Measurements from ENCODE around the gene FARSA. TPM values are rescaled to one million over a fixed set of nuclear protein-coding genes. Genes with fewer than 3 reads are reported as not detected.

Gene FARSA
- total and polyA plus RNA-seq, 2 of the 8 experiments (the other 6 are each of a cell fraction or from before 2014, with no cell fraction given), result 61.0 to 103 TPM

DNA sequence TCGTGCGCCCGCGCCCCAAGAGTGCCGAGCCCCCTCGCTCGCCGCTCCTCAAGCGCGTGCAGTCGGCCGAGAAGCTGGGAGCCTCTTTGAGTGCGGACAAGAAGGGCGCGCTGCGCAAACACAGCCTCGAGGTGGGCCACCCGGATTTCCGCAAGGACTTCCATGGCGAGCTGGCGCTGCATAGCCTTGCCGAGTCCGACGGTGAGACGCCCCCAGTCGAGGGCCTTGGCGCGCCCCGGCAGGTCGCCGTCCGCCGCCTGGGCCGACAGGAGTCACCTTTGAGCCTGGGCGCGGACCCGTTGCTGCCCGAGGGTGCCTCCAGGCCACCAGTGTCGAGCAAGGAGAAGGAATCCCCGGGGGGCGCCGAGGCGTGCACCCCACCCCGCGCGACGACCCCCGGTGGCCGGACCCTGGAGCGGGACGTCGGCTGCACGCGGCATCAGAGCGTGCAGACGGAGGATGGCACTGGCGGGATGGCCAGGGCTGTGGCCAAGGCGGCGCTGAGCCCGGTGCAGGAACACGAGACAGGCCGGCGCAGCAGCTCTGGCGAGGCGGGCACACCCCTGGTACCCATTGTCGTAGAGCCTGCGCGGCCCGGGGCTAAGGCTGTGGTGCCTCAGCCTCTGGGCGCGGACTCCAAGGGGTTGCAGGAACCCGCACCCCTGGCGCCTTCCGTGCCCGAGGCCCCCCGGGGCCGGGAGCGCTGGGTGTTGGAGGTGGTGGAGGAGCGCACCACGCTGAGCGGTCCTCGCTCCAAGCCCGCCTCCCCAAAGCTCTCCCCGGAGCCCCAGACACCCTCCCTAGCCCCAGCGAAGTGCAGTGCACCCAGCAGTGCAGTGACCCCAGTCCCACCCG, 59.4 kb downstream of the FARSA start (continued):
- TF ChIP-seq HDAC2 (IDR thresholded peaks at IDR 0.05; ENCODE audit: borderline replicate concordance in 1 of 2, low read depth in 2 of 2, low read length in 2 of 2) (no peak), CBX8 (IDR thresholded peaks at IDR 0.05; ENCODE audit: borderline replicate concordance, low read depth, low read length) (no peak), HDAC6 (IDR thresholded peaks at IDR 0.05; ENCODE audit: low read depth, low read length) (no peak), BRCA1 (IDR thresholded peaks at IDR 0.05; ENCODE audit: low read depth, low read length) (no peak), POU5F1 (IDR thresholded peaks at IDR 0.05; ENCODE audit: low read depth, low read length) (no peak), CTBP2 (IDR thresholded peaks at IDR 0.05; ENCODE audit: borderline replicate concordance, insufficient read depth, insufficient read length, low read length) (no peak)
- TF ChIP-seq, protein P1, sequence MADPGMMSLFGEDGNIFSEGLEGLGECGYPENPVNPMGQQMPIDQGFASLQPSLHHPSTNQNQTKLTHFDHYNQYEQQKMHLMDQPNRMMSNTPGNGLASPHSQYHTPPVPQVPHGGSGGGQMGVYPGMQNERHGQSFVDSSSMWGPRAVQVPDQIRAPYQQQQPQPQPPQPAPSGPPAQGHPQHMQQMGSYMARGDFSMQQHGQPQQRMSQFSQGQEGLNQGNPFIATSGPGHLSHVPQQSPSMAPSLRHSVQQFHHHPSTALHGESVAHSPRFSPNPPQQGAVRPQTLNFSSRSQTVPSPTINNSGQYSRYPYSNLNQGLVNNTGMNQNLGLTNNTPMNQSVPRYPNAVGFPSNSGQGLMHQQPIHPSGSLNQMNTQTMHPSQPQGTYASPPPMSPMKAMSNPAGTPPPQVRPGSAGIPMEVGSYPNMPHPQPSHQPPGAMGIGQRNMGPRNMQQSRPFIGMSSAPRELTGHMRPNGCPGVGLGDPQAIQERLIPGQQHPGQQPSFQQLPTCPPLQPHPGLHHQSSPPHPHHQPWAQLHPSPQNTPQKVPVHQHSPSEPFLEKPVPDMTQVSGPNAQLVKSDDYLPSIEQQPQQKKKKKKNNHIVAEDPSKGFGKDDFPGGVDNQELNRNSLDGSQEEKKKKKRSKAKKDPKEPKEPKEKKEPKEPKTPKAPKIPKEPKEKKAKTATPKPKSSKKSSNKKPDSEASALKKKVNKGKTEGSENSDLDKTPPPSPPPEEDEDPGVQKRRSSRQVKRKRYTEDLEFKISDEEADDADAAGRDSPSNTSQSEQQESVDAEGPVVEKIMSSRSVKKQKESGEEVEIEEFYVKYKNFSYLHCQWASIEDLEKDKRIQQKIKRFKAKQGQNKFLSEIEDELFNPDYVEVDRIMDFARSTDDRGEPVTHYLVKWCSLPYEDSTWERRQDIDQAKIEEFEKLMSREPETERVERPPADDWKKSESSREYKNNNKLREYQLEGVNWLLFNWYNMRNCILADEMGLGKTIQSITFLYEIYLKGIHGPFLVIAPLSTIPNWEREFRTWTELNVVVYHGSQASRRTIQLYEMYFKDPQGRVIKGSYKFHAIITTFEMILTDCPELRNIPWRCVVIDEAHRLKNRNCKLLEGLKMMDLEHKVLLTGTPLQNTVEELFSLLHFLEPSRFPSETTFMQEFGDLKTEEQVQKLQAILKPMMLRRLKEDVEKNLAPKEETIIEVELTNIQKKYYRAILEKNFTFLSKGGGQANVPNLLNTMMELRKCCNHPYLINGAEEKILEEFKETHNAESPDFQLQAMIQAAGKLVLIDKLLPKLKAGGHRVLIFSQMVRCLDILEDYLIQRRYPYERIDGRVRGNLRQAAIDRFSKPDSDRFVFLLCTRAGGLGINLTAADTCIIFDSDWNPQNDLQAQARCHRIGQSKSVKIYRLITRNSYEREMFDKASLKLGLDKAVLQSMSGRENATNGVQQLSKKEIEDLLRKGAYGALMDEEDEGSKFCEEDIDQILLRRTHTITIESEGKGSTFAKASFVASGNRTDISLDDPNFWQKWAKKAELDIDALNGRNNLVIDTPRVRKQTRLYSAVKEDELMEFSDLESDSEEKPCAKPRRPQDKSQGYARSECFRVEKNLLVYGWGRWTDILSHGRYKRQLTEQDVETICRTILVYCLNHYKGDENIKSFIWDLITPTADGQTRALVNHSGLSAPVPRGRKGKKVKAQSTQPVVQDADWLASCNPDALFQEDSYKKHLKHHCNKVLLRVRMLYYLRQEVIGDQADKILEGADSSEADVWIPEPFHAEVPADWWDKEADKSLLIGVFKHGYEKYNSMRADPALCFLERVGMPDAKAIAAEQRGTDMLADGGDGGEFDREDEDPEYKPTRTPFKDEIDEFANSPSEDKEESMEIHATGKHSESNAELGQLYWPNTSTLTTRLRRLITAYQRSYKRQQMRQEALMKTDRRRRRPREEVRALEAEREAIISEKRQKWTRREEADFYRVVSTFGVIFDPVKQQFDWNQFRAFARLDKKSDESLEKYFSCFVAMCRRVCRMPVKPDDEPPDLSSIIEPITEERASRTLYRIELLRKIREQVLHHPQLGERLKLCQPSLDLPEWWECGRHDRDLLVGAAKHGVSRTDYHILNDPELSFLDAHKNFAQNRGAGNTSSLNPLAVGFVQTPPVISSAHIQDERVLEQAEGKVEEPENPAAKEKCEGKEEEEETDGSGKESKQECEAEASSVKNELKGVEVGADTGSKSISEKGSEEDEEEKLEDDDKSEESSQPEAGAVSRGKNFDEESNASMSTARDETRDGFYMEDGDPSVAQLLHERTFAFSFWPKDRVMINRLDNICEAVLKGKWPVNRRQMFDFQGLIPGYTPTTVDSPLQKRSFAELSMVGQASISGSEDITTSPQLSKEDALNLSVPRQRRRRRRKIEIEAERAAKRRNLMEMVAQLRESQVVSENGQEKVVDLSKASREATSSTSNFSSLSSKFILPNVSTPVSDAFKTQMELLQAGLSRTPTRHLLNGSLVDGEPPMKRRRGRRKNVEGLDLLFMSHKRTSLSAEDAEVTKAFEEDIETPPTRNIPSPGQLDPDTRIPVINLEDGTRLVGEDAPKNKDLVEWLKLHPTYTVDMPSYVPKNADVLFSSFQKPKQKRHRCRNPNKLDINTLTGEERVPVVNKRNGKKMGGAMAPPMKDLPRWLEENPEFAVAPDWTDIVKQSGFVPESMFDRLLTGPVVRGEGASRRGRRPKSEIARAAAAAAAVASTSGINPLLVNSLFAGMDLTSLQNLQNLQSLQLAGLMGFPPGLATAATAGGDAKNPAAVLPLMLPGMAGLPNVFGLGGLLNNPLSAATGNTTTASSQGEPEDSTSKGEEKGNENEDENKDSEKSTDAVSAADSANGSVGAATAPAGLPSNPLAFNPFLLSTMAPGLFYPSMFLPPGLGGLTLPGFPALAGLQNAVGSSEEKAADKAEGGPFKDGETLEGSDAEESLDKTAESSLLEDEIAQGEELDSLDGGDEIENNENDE (IDR thresholded peaks at IDR 0.05; ENCODE audit: insufficient replicate concordance, low read length), result no peak
